ENCODE results near the gene TBC1D9.

TBC1D9 gene

GRCh38 chr4:140645614-140646412 lies 110.4 kb downstream of the TBC1D9 start:
- Histone ChIP-seq H3K9me2 (ENCODE audit: low read depth, low read length) (no peaks in the 10 kb centered on the region), H3K4me3 (ENCODE audit: low read depth, low read length, poor library complexity, severe bottlenecking) (no peak overlapping the region), H2AFZ (ENCODE audit: low read length) (no peak overlapping the region), H3K4me2 (ENCODE audit: low read length) (no peak overlapping the region), H3K27me3 (ENCODE audit: insufficient read depth, low read length) (no peaks in the 10 kb centered on the region), H3K27ac (ENCODE audit: low read depth, low read length, poor library complexity, severe bottlenecking) (no peak overlapping the region), H3K9me3 (ENCODE audit: low read length) (no peaks in the 10 kb centered on the region), H3K9ac (ENCODE audit: low read length) (no peak overlapping the region), H4K20me1 (ENCODE audit: insufficient read depth, low read length) (no peaks in the 10 kb centered on the region), H3K36me3 (ENCODE audit: insufficient read depth, low read length) (no peaks in the 10 kb centered on the region), H3K79me2 (ENCODE audit: insufficient read depth, low read length) (no peaks in the 10 kb centered on the region), H3K4me1 (ENCODE audit: insufficient read depth, low read length, severe bottlenecking) (no peaks in the 10 kb centered on the region), H3F3A (ENCODE audit: insufficient read depth, low read length) (no peaks in the 10 kb centered on the region)
- TF ChIP-seq EZH2 (IDR thresholded peaks at IDR 0.05; ENCODE audit: borderline replicate concordance, low read length), result no peak
- no peak for TF ChIP-seq CTCF (IDR thresholded peaks at IDR 0.05; ENCODE audit: low read length)

- no peak overlapping the region for H2AFZ ChIP-seq (ENCODE audit: low read length)
- H3K9me3 ChIP-seq (ENCODE audit: low read length), result no peaks in the 10 kb centered on the region
- H3K4me3 ChIP-seq (ENCODE audit: low read depth, low read length, poor library complexity, severe bottlenecking), result no peak overlapping the region
- TF ChIP-seq EZH2 (IDR thresholded peaks at IDR 0.05; ENCODE audit: borderline replicate concordance, low read length), result no peak
- no peak for TF ChIP-seq CTCF (IDR thresholded peaks at IDR 0.05; ENCODE audit: low read length)
- no peak overlapping the region for H3K27ac ChIP-seq (ENCODE audit: low read depth, low read length, poor library complexity, severe bottlenecking)
- H3F3A ChIP-seq (ENCODE audit: insufficient read depth, low read length), result no peaks in the 10 kb centered on the region
- no peaks in the 10 kb centered on the region for H3K9me2 ChIP-seq (ENCODE audit: low read depth, low read length)
- H3K4me1 ChIP-seq (ENCODE audit: insufficient read depth, low read length, severe bottlenecking), result no peaks in the 10 kb centered on the region
- H4K20me1 ChIP-seq (ENCODE audit: insufficient read depth, low read length), result no peaks in the 10 kb centered on the region
- H3K27me3 ChIP-seq (ENCODE audit: insufficient read depth, low read length), result no peaks in the 10 kb centered on the region
- no peaks in the 10 kb centered on the region for H3K79me2 ChIP-seq (ENCODE audit: insufficient read depth, low read length)
- H3K4me2 ChIP-seq (ENCODE audit: low read length), result no peak overlapping the region
- no peak overlapping the region for H3K9ac ChIP-seq (ENCODE audit: low read length)
- no peaks in the 10 kb centered on the region for H3K36me3 ChIP-seq (ENCODE audit: insufficient read depth, low read length)
Measured at GRCh38 chr4:140645196-140645595, 111.0 kb downstream of the TBC1D9 start.

GRCh38 chr4:140644470-140645185 lies 111.6 kb downstream of the TBC1D9 start:
- Histone ChIP-seq H2AFZ (ENCODE audit: low read length) (no peak overlapping the region), H3K4me2 (ENCODE audit: low read length) (no peak overlapping the region), H3K9me3 (ENCODE audit: low read length) (no peaks in the 10 kb centered on the region), H3K4me3 (ENCODE audit: low read depth, low read length, poor library complexity, severe bottlenecking) (no peak overlapping the region), H3F3A (ENCODE audit: insufficient read depth, low read length) (no peaks in the 10 kb centered on the region), H3K9ac (ENCODE audit: low read length) (no peak overlapping the region), H3K27ac (ENCODE audit: low read depth, low read length, poor library complexity, severe bottlenecking) (no peak overlapping the region), H3K27me3 (ENCODE audit: insufficient read depth, low read length) (no peaks in the 10 kb centered on the region), H4K20me1 (ENCODE audit: insufficient read depth, low read length) (no peaks in the 10 kb centered on the region), H3K36me3 (ENCODE audit: insufficient read depth, low read length) (no peaks in the 10 kb centered on the region), H3K9me2 (ENCODE audit: low read depth, low read length) (no peaks in the 10 kb centered on the region), H3K79me2 (ENCODE audit: insufficient read depth, low read length) (no peaks in the 10 kb centered on the region), H3K4me1 (ENCODE audit: insufficient read depth, low read length, severe bottlenecking) (no peaks in the 10 kb centered on the region)
- no peak for TF ChIP-seq CTCF (IDR thresholded peaks at IDR 0.05; ENCODE audit: low read length)
- TF ChIP-seq EZH2 (IDR thresholded peaks at IDR 0.05; ENCODE audit: borderline replicate concordance, low read length), result no peak
